HepG2 (cell line): ENCODE data around the gene SNAI3. TPM values are rescaled to one million over a fixed set of nuclear protein-coding genes. Genes with fewer than 3 reads are reported as not detected.

Source experiments
- BORCS8-MEF2B ChIP-seq: sonication (generic); formaldehyde crosslinking; IDR thresholded peaks from 2 replicates; pipeline ENCODE4 v1.8.0; 2022; ENCODE audit warnings: mild to moderate bottlenecking, missing genetic modification reagents
- ESRRA ChIP-seq: sonication (generic); formaldehyde crosslinking; IDR thresholded peaks from 2 replicates; pipeline ENCODE4 v1.5.1; 2020; ENCODE audit warnings: mild to moderate bottlenecking, low read depth, missing genetic modification reagents
- HNF4G ChIP-seq, 2 experiments: sonication (generic) in 1 of 2; formaldehyde crosslinking in 1 of 2; IDR thresholded peaks; 2 replicates each; pipeline versions ENCODE4 v1.4.0 to v1.6.1; 2011 to 2020; ENCODE audit warnings: borderline replicate concordance in 2 of 2, low read depth in 2 of 2, mild to moderate bottlenecking in 2 of 2, low read length in 1 of 2, missing genetic modification reagents in 1 of 2, moderate library complexity in 1 of 2
- HOXA7 ChIP-seq: sonication (generic); formaldehyde crosslinking; IDR thresholded peaks from 2 replicates; pipeline ENCODE4 v1.8.1; 2022; ENCODE audit warnings: mild to moderate bottlenecking, missing genetic modification reagents, moderate library complexity
- KLF15 ChIP-seq: sonication (generic); formaldehyde crosslinking; IDR thresholded peaks from 2 replicates; pipeline ENCODE4 v1.8.1; 2023; ENCODE audit warnings: borderline replicate concordance, mild to moderate bottlenecking, inconsistent platforms, missing genetic modification reagents, mixed read lengths
- MBD4 ChIP-seq: IDR thresholded peaks from 2 replicates; pipeline ENCODE4 v1.6.1; 2012; ENCODE audit warnings: low read length, inconsistent platforms, borderline replicate concordance
- ONECUT2 ChIP-seq: sonication (generic); formaldehyde crosslinking; IDR thresholded peaks from 2 replicates; pipeline ENCODE4 v1.4.0; 2020; ENCODE audit warnings: missing genetic modification reagents
- PRMT3 ChIP-seq: sonication (generic); formaldehyde crosslinking; IDR thresholded peaks from 2 replicates; pipeline ENCODE4 v1.8.1; 2022; ENCODE audit warnings: low read depth, mild to moderate bottlenecking, moderate library complexity, missing genetic modification reagents, borderline replicate concordance
- RARG ChIP-seq: sonication (generic); formaldehyde crosslinking; IDR thresholded peaks from 2 replicates; pipeline ENCODE4 v1.4.0; 2020; ENCODE audit warnings: low read depth, mild to moderate bottlenecking, missing genetic modification reagents
- SP1 ChIP-seq, 2 experiments: fragments of 450-650 bp in 1 of 2; sonication (generic) in 1 of 2; formaldehyde crosslinking in 1 of 2; IDR thresholded peaks; 2 replicates each; pipeline versions ENCODE4 v1.4.0 to v1.6.1; 2016 to 2020; ENCODE audit warnings: missing genetic modification reagents in 1 of 2
- TBX2 ChIP-seq: sonication (generic); formaldehyde crosslinking; IDR thresholded peaks from 2 replicates; pipeline ENCODE4 v1.5.0; 2020; ENCODE audit warnings: missing genetic modification reagents, mild to moderate bottlenecking, borderline replicate concordance
- TEAD3 ChIP-seq: optimal IDR thresholded peaks from 2 replicates; pipeline ENCODE3; 2016; ENCODE audit warnings: borderline replicate concordance
- ZFP90 ChIP-seq: sonication (generic); formaldehyde crosslinking; IDR thresholded peaks from 2 replicates; pipeline ENCODE4 v1.8.0; 2022; ENCODE audit warnings: missing genetic modification reagents, mild to moderate bottlenecking, inconsistent platforms, borderline replicate concordance
- ZNF230 ChIP-seq: sonication (generic); formaldehyde crosslinking; IDR thresholded peaks from 2 replicates; pipeline ENCODE4 v1.4.0; 2020; ENCODE audit warnings: mild to moderate bottlenecking, missing genetic modification reagents
- ZNF274 ChIP-seq: sonication (generic); formaldehyde crosslinking; IDR thresholded peaks from 2 replicates; pipeline ENCODE4 v1.5.1; 2020; ENCODE audit warnings: mild to moderate bottlenecking, missing genetic modification reagents
- ZNF543 ChIP-seq: sonication (generic); formaldehyde crosslinking; IDR thresholded peaks from 2 replicates; pipeline ENCODE4 v1.4.0; 2020; ENCODE audit warnings: mild to moderate bottlenecking, missing genetic modification reagents
- ZNF558 ChIP-seq: sonication (generic); formaldehyde crosslinking; IDR thresholded peaks from 2 replicates; pipeline ENCODE4 v1.9.0; 2022; ENCODE audit warnings: mild to moderate bottlenecking, missing genetic modification reagents, borderline replicate concordance
- polyA plus RNA-seq, 8 experiments: library from polyadenylated mRNA; depleted of rRNA in 3 of 8; stranded (reverse) in 7 of 8; unstranded in 1 of 8; fragments of >200 nt; fragmentation: Illumina TruSeq in 4 of 8; extraction: Trizol in 4 of 8; gene quantifications; 2 replicates each; pipeline versions ENCODE4 v1.2.1 to v1.2.3, GENCODE V29; 2011 to 2016; ENCODE audit warnings: low read depth in 4 of 8, missing spikeins in 1 of 8, mixed read lengths in 1 of 8; ENCODE audit not compliant: insufficient read depth in 1 of 8
- total RNA-seq, 5 experiments: library from RNA; depleted of rRNA; stranded (reverse); fragments of >200 nt; fragmentation: Illumina TruSeq; extraction: Trizol; gene quantifications; 2 replicates each; pipeline ENCODE4 v1.2.3, GENCODE V29; 2016; ENCODE audit warnings: low read depth in 1 of 5
- TF ChIP-seq, protein P1 (sequence below): sonication (generic); formaldehyde crosslinking; IDR thresholded peaks from 2 replicates; pipeline ENCODE4 v1.4.0; 2020; ENCODE audit warnings: missing genetic modification reagents
- TF ChIP-seq, protein P2 (sequence below): IDR thresholded peaks from 2 replicates; pipeline ENCODE4 v1.6.1; 2012; ENCODE audit warnings: inconsistent platforms
- TF ChIP-seq, protein P3 (sequence below): sonication (generic); formaldehyde crosslinking; IDR thresholded peaks from 2 replicates; pipeline ENCODE4 v1.4.0; 2020; ENCODE audit warnings: low read depth, missing genetic modification reagents
- TF ChIP-seq, protein P4 (sequence below): sonication (generic); formaldehyde crosslinking; IDR thresholded peaks from 2 replicates; pipeline ENCODE4 v1.4.0; 2020; ENCODE audit warnings: mild to moderate bottlenecking, missing genetic modification reagents

The SNAI3 gene
- total and polyA plus RNA-seq, 2 of the 13 experiments (the other 11 are each of a cell fraction or from before 2014, with no cell fraction given), result 0.09 to 0.18 TPM

DNA sequence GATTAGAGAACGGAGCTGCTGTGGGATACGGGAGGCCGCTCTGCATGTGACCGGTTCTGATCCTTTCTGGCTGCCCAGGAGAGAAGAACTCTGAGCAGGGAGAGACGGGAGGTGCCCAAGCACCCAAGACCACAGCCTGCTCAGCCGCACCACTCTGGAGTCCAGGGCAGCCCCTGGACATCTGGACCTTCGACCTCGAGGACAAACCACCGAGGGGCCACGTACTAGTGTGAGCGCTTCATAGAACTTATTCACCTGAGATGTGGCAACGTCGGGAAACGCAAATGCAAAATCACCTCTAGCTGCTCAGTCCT lies 14.0 kb upstream of the SNAI3 start (continued):
- TF ChIP-seq BORCS8-MEF2B (CRISPR knock-in tag) (no peak), PRMT3 (CRISPR knock-in tag) (no peak), HOXA7 (CRISPR knock-in tag) (no peak), SP1 (IDR thresholded peaks at IDR 0.05) (no peak), SP1 (CRISPR knock-in tag; IDR thresholded peaks at IDR 0.05) (0 out of 2 replicates have a peak, but pooled peaks have one; percentile 14), ZFP90 (CRISPR knock-in tag) (no peak), RARG (CRISPR knock-in tag) (no peak), ZNF230 (CRISPR knock-in tag) (no peak), ONECUT2 (CRISPR knock-in tag) (no peak), ZNF543 (CRISPR knock-in tag) (peak; percentile 3; the same call in 1 of the 2 replicates), ZNF274 (CRISPR knock-in tag) (no peak), MBD4 (no peak), TEAD3 (CRISPR knock-in tag) (no peak), ESRRA (CRISPR knock-in tag) (no peak), TBX2 (CRISPR knock-in tag) (no peak), HNF4G (IDR thresholded peaks at IDR 0.05; ENCODE audit: borderline replicate concordance, low read depth, low read length) (peak; percentile 53), HNF4G (CRISPR knock-in tag; IDR thresholded peaks at IDR 0.05; ENCODE audit: borderline replicate concordance, low read depth) (no peak; the same call in 1 of the 2 replicates), ZNF558 (CRISPR knock-in tag) (no peak), KLF15 (CRISPR knock-in tag) (no peak)
- TF ChIP-seq, protein P1, sequence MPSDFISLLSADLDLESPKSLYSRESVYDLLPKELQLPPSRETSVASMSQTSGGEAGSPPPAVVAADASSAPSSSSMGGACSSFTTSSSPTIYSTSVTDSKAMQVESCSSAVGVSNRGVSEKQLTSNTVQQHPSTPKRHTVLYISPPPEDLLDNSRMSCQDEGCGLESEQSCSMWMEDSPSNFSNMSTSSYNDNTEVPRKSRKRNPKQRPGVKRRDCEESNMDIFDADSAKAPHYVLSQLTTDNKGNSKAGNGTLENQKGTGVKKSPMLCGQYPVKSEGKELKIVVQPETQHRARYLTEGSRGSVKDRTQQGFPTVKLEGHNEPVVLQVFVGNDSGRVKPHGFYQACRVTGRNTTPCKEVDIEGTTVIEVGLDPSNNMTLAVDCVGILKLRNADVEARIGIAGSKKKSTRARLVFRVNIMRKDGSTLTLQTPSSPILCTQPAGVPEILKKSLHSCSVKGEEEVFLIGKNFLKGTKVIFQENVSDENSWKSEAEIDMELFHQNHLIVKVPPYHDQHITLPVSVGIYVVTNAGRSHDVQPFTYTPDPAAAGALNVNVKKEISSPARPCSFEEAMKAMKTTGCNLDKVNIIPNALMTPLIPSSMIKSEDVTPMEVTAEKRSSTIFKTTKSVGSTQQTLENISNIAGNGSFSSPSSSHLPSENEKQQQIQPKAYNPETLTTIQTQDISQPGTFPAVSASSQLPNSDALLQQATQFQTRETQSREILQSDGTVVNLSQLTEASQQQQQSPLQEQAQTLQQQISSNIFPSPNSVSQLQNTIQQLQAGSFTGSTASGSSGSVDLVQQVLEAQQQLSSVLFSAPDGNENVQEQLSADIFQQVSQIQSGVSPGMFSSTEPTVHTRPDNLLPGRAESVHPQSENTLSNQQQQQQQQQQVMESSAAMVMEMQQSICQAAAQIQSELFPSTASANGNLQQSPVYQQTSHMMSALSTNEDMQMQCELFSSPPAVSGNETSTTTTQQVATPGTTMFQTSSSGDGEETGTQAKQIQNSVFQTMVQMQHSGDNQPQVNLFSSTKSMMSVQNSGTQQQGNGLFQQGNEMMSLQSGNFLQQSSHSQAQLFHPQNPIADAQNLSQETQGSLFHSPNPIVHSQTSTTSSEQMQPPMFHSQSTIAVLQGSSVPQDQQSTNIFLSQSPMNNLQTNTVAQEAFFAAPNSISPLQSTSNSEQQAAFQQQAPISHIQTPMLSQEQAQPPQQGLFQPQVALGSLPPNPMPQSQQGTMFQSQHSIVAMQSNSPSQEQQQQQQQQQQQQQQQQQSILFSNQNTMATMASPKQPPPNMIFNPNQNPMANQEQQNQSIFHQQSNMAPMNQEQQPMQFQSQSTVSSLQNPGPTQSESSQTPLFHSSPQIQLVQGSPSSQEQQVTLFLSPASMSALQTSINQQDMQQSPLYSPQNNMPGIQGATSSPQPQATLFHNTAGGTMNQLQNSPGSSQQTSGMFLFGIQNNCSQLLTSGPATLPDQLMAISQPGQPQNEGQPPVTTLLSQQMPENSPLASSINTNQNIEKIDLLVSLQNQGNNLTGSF (CRISPR knock-in tag), result no peak
- TF ChIP-seq, protein P2, sequence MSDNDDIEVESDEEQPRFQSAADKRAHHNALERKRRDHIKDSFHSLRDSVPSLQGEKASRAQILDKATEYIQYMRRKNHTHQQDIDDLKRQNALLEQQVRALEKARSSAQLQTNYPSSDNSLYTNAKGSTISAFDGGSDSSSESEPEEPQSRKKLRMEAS, result no peak; the same call in 1 of the 2 replicates
- TF ChIP-seq, protein P3, sequence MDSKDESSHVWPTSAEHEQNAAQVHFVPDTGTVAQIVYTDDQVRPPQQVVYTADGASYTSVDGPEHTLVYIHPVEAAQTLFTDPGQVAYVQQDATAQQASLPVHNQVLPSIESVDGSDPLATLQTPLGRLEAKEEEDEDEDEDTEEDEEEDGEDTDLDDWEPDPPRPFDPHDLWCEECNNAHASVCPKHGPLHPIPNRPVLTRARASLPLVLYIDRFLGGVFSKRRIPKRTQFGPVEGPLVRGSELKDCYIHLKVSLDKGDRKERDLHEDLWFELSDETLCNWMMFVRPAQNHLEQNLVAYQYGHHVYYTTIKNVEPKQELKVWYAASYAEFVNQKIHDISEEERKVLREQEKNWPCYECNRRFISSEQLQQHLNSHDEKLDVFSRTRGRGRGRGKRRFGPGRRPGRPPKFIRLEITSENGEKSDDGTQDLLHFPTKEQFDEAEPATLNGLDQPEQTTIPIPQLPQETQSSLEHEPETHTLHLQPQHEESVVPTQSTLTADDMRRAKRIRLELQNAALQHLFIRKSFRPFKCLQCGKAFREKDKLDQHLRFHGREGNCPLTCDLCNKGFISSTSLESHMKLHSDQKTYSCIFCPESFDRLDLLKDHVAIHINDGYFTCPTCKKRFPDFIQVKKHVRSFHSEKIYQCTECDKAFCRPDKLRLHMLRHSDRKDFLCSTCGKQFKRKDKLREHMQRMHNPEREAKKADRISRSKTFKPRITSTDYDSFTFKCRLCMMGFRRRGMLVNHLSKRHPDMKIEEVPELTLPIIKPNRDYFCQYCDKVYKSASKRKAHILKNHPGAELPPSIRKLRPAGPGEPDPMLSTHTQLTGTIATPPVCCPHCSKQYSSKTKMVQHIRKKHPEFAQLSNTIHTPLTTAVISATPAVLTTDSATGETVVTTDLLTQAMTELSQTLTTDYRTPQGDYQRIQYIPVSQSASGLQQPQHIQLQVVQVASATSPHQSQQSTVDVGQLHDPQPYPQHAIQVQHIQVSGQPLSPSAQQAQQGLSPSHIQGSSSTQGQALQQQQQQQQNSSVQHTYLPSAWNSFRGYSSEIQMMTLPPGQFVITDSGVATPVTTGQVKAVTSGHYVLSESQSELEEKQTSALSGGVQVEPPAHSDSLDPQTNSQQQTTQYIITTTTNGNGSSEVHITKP, result no peak
- TF ChIP-seq, protein P4, sequence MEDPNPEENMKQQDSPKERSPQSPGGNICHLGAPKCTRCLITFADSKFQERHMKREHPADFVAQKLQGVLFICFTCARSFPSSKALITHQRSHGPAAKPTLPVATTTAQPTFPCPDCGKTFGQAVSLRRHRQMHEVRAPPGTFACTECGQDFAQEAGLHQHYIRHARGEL (CRISPR knock-in tag), result peak; percentile 41; the same call in 1 of the 2 replicates
